ENCODE data around the gene CCNY. TPM values are rescaled to one million over a fixed set of nuclear protein-coding genes. Genes with fewer than 3 reads are reported as not detected.

CCNY gene
- total and polyA plus RNA-seq, 2 experiments from 2014 or later, result 38.9 to 79.9 TPM

- TF ChIP-seq, protein P1, sequence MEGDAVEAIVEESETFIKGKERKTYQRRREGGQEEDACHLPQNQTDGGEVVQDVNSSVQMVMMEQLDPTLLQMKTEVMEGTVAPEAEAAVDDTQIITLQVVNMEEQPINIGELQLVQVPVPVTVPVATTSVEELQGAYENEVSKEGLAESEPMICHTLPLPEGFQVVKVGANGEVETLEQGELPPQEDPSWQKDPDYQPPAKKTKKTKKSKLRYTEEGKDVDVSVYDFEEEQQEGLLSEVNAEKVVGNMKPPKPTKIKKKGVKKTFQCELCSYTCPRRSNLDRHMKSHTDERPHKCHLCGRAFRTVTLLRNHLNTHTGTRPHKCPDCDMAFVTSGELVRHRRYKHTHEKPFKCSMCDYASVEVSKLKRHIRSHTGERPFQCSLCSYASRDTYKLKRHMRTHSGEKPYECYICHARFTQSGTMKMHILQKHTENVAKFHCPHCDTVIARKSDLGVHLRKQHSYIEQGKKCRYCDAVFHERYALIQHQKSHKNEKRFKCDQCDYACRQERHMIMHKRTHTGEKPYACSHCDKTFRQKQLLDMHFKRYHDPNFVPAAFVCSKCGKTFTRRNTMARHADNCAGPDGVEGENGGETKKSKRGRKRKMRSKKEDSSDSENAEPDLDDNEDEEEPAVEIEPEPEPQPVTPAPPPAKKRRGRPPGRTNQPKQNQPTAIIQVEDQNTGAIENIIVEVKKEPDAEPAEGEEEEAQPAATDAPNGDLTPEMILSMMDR (IDR thresholded peaks at IDR 0.05; ENCODE audit: low read depth, low read length), result no peak
- H3K27ac ChIP-seq, result peak overlapping the region; percentile 8
- DNase-seq (ENCODE audit: low read depth in 1 of 2, low spot score in 1 of 2), result no peak
- no peaks in the 10 kb centered on the region for H3K27me3 ChIP-seq
- no peaks in the 10 kb centered on the region for H3K9me3 ChIP-seq (ENCODE audit: low read depth)
- H3K4me3 ChIP-seq, result peak overlapping the region; percentile 5
- H3K36me3 ChIP-seq, result no peaks in the 10 kb centered on the region
- H3K4me1 ChIP-seq (ENCODE audit: low read depth), result peaks cover 41% of the 10 kb centered on the region
Measured at GRCh38 chr10:35334297-35334696, 2.0 kb upstream of the CCNY start.

GRCh38 chr10:35335133-35336083, 901 bp upstream of the CCNY start:
- Histone ChIP-seq H3K4me1 (ENCODE audit: low read depth) (peaks cover 34% of the 10 kb centered on the region), H3K9me3 (ENCODE audit: low read depth) (no peaks in the 10 kb centered on the region), H3K4me3 (peak overlapping the region; percentile 96), H3K27ac (peak overlapping the region; percentile 90), H3K27me3 (no peaks in the 10 kb centered on the region), H3K36me3 (no peaks in the 10 kb centered on the region)
- TF ChIP-seq, protein P1 (IDR thresholded peaks at IDR 0.05; ENCODE audit: low read depth, low read length), result no peak
- DNase-seq (ENCODE audit: low read depth in 1 of 2, low spot score in 1 of 2), result peak in 1 of 2 donors; percentile 21

GRCh38 chr10:35336921-35337823, 863 bp downstream of the CCNY start:
- TF ChIP-seq, protein P1 (IDR thresholded peaks at IDR 0.05; ENCODE audit: low read depth, low read length), result no peak
- Histone ChIP-seq H3K36me3 (no peaks in the 10 kb centered on the region), H3K4me1 (ENCODE audit: low read depth) (peaks cover 32% of the 10 kb centered on the region), H3K9me3 (ENCODE audit: low read depth) (no peaks in the 10 kb centered on the region), H3K27me3 (no peaks in the 10 kb centered on the region), H3K27ac (peak overlapping the region; percentile 72), H3K4me3 (peak overlapping the region; percentile 99)
- DNase-seq (ENCODE audit: low read depth in 1 of 2, low spot score in 1 of 2), result peak; percentile 38 to 65

DNA sequence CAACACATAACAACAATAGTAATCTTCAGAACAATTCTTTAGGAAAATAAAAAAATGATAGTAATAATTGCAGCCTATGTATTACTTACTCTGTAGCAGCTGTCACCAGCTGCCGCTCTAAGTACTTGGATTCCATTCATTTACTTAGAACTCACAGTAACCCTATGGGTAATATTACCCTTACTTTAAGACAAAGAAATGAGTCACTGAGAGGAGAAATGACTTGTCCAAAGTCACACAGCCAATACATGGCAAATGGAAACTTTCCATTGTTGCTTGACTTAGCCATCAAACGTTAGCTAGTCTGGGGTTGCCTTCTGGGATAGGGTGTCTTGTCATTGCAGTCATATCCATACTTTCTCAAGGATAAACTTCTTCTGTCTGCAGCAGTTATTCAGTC, 3.6 kb downstream of the CCNY start:
- H3K36me3 ChIP-seq, result no peaks in the 10 kb centered on the region
- H3K27ac ChIP-seq, result no peak overlapping the region
- no peak for DNase-seq (ENCODE audit: low read depth in 1 of 2, low spot score in 1 of 2)
- H3K27me3 ChIP-seq, result no peaks in the 10 kb centered on the region
- H3K4me3 ChIP-seq, result no peak overlapping the region
- H3K4me1 ChIP-seq (ENCODE audit: low read depth), result peaks cover 27% of the 10 kb centered on the region
- no peaks in the 10 kb centered on the region for H3K9me3 ChIP-seq (ENCODE audit: low read depth)
- TF ChIP-seq, protein P1 (IDR thresholded peaks at IDR 0.05; ENCODE audit: low read depth, low read length), result no peak

DNA sequence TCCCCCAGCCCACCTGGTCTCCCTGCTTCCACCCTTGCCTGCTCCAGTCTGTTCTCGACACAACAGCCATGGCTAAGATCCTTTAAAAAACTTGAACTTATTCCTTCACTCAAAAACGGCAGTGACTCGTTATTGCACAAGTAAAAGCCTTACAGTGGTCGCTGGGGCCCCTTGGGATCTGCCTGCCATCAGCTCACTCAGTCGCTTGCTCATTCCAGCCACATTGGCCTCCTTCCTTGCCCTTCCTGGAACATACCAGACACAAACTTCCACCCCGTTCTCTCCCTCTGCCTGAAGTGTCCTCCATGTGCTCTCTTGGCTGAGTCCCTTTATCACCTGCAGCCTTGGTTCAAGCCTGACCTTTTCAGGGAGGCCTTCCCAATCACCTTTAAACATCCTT, 4.7 kb downstream of the CCNY start:
- no peaks in the 10 kb centered on the region for H3K27me3 ChIP-seq
- H3K27ac ChIP-seq, result peak overlapping the region; percentile 59
- TF ChIP-seq, protein P1 (IDR thresholded peaks at IDR 0.05; ENCODE audit: low read depth, low read length), result no peak
- H3K4me3 ChIP-seq, result no peak overlapping the region
- no peaks in the 10 kb centered on the region for H3K9me3 ChIP-seq (ENCODE audit: low read depth)
- peaks cover 27% of the 10 kb centered on the region for H3K4me1 ChIP-seq (ENCODE audit: low read depth)
- H3K36me3 ChIP-seq, result no peaks in the 10 kb centered on the region
- DNase-seq (ENCODE audit: low read depth in 1 of 2, low spot score in 1 of 2), result peak; percentile 7 to 34

All from cardiac muscle cell (in vitro differentiated cells and primary cell).